GM20431 (cell line): ENCODE data around the gene PLAAT2.

Experiments
- in situ Hi-C: fragments of 300-500 bp; cut with MseI, MboI; formaldehyde crosslinking; loops from one replicate; pipeline ENCODE4 v1.15.0; 2020; ENCODE audit warnings: low sequenced_read_pairs; ENCODE audit not compliant: unreplicated experiment

PLAAT2 gene

GRCh38 chr11:63527667-63528066, 35.5 kb downstream of the PLAAT2 start:
- in situ Hi-C loops = no loop called here

DNA sequence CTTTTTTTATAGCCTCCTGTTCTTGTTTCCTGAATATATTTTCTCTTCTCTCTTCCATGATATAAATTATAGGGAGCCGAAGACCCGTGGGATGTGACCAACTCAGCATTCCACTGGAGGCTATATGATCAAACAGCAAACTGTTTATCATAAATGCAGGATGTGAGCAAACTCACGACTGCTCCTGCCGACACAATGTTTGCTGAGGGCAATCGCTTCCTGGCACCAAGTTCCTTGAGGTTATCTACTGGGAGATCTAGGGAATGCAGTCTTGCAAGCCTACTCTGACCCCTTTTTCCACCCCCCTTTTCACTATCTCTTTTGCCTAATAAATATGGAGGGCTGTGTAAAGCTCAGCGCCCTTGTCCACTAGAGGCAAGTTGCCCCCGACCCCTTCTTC, 40.0 kb downstream of the PLAAT2 start:
- in situ Hi-C loops = no loop called here

DNA sequence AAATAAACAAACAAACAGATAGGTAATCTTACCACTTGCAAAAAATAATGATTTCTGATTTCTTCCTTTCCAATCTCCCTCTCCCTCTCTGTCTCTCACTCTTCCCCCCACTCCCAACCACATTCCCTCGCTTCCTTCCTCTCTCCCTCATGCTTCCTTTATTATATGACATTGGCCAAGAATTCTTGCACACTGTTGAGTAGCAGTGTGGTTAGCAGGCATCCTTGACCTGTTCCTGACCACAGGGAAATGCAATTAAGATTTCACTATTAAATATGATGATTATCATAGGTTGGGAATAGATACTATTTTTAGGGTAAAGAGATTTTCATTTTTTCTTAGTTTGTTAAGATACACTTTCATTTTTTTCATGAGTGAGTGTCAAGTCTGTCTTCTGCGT, 41.3 kb downstream of the PLAAT2 start:
- in situ Hi-C loops = no loop called here

DNA sequence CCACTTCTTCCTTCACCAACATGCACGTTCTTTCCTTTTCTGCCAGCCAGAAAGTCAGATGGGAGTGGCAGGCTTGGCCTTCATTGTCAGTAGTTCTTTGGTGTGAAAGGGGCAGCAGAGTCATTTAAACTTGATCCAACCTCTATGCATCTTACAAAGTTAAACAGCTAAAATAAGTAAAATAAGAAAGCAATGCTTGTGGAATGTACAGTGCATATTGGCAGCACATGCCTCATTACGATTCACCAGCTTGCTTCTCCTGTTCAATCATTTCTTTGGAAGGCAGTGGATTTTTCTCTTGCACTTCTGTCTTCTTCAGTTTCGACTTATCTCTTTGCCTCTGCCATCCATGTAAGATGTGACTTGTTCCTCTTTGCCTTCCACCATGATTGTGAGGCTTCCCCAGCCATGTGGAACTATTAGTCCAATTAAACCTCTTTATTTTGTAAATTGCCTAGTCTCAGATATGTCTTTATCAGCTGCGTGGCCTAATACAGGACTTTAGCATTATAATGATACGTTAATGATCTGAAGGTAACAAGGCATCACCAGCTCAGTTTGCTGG, 42.5 kb downstream of the PLAAT2 start:
- in situ Hi-C loops = no loop called here

DNA sequence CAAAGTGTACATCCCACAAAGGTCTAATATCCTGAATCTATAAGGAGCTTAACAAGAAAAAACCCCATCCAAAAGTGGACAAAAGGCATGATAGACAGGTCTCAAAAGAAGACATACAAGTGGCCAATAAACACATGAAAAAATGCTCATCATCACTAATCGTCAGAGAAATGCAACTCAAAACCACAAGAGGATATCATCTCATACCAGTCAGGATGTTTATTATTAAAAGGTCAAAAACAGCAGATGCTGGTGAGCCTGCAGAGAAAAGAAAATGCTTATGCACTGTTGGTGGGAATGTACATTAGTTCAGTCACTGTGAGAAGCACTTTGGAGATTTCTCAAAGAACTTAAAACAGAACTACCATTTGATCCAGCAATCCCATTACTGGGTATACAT, 44.6 kb downstream of the PLAAT2 start:
- in situ Hi-C loops = no loop called here

- in situ Hi-C loops = no loop called here
Measured at GRCh38 chr11:63517156-63517555, 46.0 kb downstream of the PLAAT2 start.

DNA sequence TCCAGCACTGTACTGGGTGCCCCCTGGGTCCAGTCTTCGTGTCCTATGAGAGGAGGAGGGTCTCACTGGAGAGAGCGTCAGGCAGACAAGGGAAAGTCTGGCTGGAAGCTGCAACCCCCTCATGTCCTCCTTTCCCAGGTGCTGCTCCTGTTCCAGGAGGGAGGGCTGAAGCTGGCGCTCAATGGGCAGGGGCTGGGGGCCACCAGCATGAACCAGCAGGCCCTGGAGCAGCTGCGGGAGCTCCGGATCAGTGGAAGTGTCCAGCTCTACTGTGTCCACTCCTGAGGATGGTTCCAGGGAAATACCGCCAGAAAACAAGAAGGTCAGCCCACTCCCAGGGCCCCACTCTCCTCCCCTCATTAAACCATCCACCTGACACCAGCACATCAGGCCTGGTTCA, 47.1 kb downstream of the PLAAT2 start:
- in situ Hi-C loops = no loop called here

DNA sequence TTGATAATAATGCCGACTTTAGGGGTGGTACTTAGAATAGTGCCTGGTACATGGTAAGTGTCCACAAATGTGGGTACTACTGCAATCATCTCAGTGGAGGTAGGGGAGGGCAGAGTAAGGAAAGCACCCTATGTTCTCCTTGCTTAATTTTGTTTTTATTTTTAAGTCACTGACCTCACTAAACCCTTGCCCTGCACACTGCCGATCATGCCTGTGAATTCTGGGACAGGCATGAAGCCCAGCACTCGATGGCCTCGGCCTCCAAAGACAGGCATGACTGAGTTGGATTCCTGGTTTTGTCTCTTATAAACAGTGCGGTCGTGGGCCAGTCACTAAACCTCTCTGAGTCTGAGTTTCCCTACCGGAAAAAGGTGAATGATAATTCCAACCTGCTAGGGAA, 50.4 kb downstream of the PLAAT2 start:
- in situ Hi-C loops = no loop called here

DNA sequence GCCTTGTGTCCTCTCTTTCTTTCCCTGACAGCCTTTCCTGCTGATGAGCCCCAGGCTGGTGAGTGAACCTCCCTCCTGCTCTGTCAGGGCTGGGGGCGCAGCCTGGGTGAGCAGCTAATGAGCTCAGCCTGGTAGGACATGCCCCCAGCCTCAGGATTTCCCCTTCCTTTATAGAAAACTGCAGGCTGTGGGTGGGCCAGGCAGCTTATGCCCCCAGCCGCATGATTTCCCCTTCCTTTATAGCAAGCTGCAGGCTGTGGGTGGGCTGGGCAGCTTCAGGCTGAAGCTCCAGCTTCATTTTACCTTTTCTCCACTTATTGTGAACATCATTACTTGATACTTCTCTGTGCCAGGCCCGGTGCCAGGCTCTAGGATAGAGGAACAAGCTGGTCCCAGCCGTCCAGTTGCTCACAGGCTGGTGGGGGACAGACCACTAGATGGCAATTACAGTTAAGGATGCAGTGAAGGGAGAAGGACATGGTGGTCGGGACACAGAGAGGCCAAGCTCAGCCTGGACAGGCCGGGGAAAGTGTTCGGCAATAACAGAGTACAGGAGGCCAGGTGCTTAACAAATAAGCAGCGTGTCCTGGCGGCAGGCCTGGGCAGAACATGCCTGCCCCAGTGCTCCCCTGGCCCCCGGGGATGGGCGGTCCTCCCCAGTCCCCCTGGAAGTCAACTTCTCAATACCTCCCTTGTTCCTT, 52.0 kb downstream of the PLAAT2 start:
- in situ Hi-C loops = no loop called here

DNA sequence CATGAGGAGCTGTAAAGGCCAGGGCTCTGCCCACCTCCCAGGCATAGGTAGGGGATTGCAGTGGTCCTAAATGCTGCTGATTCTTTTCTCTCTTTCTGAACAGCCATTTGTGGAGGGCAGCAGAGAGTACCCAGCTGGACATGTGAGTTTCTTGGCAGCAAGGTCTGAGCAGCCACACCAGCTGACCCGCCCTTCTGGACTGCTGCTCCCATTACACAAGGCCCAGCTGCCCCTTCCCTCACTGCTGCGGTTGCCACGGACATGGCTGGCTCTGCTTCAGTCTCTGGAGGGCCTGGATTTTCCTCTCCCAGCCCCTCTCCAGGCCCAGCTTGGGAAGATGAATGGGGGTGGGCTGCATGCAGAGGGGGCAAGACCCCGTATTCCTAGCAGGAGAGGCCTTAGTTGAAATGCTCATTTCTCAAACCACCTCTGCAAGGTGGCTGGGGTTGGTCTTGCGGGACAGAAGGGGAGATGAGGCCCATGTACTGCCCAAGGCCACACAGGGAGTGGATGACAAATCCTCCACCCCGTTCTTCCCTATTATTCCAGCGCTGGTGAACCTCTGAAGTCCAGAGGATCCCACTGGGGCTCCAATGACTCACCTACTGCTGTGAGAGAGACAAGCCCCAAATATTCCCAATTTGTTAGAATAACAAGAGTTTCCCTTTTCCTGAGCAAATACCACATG, 52.7 kb downstream of the PLAAT2 start:
- in situ Hi-C loops = no loop called here

GRCh38 chr11:63508745-63509144, 54.4 kb downstream of the PLAAT2 start:
- in situ Hi-C loops = no loop called here

DNA sequence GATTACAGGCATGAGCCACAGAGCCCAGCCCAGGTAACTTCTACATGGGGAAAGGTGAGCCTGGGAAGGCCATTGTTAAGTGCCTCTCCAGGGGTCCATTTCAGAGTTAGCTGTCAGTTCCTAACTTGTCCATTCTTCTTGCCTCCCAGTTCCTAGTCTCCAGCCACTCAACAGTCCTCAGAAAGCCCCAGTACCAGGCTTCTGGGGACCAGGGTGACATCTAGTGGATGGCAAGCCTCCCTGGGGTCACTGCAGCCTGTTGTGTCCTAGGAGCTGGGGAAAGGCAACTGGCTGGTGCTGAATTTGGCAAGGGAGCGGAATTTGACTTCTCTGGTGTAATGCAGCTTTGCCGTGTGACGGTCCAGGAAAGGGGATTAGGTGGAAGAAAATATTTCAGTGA, 55.2 kb downstream of the PLAAT2 start:
- in situ Hi-C loops = no loop called here

DNA sequence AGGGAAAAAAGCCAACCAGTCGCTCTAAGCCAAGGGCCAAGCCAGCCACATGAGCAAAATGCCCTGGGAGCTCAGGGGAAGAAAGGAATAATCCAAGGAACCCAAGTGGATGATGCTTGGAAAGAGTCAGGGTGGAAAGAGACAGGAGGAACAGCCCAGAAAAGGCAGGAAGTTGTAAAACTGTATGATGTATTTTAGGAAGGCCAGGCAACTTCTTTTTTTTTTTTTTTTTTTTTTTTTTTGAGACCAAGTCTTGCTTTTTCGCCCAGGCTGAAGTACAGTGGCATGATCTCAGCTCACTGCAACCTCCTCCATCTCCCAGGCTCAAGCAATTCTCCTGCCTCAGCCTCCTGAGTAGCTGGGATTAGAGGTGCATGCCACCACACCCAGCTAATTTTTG, 55.7 kb downstream of the PLAAT2 start:
- in situ Hi-C loops = no loop called here

DNA sequence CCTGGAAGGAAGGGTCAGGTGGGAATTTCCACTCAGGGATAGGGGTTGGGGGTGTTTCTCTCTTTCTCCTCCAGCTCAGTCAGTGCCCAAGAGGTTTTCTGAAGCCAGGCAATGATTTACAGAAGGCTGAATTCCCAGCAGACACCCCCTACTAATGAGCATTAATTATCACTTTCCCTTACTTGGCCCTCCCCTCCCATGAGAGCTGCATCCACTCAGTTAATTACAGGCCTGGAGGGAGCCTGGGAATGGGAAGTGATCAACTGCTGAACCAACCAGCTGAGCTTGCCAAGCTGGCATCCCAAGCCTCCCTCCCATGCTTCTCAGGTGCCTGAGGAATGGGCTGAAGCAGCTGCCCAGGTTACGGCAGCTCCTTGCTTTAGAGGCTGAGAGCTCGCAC, 56.3 kb downstream of the PLAAT2 start:
- in situ Hi-C loops = no loop called here

- in situ Hi-C loops = no loop called here
Measured at GRCh38 chr11:63505857-63506528, 57.2 kb downstream of the PLAAT2 start, which contains the start of gene LGALS12. LGALS12 (plus strand) TSS chr11:63506084; CDS start chr11:63506459, 375 bp downstream.

DNA sequence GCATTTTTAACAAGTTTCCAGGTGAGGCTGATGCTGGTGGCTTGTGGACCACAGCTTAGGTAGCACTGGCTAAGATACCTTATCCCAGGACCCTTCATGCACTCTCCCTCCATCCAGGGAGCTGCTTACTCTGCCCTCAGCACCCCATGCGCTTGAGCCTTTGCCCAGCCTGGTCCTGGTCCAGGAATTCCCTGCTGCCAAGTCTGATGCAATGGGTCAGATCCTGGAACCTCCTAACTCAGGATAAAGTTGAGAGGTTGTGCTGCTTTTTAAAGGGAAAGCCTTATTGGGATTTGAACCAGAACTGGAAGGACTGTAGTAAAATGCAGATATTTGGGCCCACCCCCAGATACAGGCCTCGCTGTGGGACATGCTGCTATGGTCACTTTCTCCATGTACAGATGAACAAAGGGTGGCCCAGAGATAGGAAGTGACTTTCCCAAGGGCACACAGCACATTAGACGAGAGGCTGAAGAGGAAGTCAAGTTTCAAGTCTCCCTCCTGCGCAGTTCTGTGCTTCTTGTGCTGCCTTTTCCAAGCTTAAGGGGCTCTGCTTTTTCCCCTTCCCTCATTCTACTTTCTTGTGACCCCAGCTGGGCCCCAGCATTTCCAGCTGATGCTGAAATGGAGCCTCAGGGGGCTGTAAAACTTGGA, 58.1 kb downstream of the PLAAT2 start:
- in situ Hi-C loops = no loop called here

DNA sequence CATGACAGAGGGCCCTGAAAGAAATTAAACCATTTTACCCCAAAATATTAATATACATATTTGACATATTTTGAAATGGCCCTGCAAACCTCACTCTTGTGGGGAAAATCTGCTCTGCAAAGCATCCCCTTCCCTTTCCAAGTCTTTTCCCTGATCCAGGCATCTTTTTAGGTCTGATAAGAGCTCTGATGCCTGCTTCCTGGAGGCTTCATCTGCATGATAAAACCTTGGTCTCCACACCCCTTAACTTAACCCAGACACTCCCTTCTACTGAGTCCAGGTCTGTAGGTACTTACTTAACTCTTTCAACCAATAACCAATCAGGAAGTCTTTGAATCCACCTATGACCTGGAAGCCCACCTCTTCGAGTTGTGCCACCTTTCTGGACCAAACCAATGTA, 59.1 kb downstream of the PLAAT2 start:
- in situ Hi-C loops = no loop called here

GRCh38 chr11:63503492-63503891, 59.7 kb downstream of the PLAAT2 start:
- in situ Hi-C loops = no loop called here
